Esophagus muscularis mucosa (tissue), 4 donors: Measurements from ENCODE around the gene RERE. TPM values are rescaled to one million over a fixed set of nuclear protein-coding genes. Genes with fewer than 3 reads are reported as not detected.

ENCODE experiments used
- DNase-seq: peaks from one replicate; pipeline ENCODE4 v3.0.0-alpha.2; 2017; ENCODE audit errors: extremely low spot score
- H3K27ac ChIP-seq, 4 donors: fragments of 200-600 bp; sonication (generic); replicated peaks in 1 of 4; 1 replicate in 3 of 4; 2 replicates in 1 of 4; pipeline ENCODE4 v1.5.1; 2016 to 2019; ENCODE audit warnings: mild to moderate bottlenecking in 1 of 4
- H3K27me3 ChIP-seq, 4 donors: fragments of 200-600 bp; sonication (generic); one replicate each; pipeline versions ENCODE4 v1.5.1 to v1.6.0; 2016 to 2019
- H3K36me3 ChIP-seq, 4 donors: fragments of 200-600 bp; sonication (generic); one replicate each; pipeline ENCODE4 v1.5.1; 2016 to 2019
- H3K4me1 ChIP-seq, 4 donors: fragments of 200-600 bp; sonication (generic); one replicate each; pipeline ENCODE4 v1.5.1; 2016 to 2019
- H3K4me3 ChIP-seq, 4 donors: fragments of 200-600 bp; sonication (generic); 1 replicate in 2 of 4; 2 replicates in 2 of 4; pipeline ENCODE4 v1.5.1; 2016 to 2019; ENCODE audit warnings: mild to moderate bottlenecking in 4 of 4, moderate library complexity in 1 of 4
- H3K9me3 ChIP-seq, 4 donors: fragments of 200-600 bp; sonication (generic); 1 replicate in 3 of 4; 2 replicates in 1 of 4; pipeline ENCODE4 v1.5.1; 2016 to 2019
- CTCF ChIP-seq, 3 experiments: fragments of 200-600 bp in 2 of 3; fragments of 450-650 bp in 1 of 3; sonication (generic) in 2 of 3; IDR thresholded peaks; one replicate each; pipeline ENCODE4 v1.5.1; 2017 to 2019; ENCODE audit warnings: antibody characterized with exemption in 3 of 3, mild to moderate bottlenecking in 2 of 3, moderate library complexity in 1 of 3
- EP300 ChIP-seq: sonication (generic); formaldehyde crosslinking; IDR thresholded peaks from one replicate; pipeline ENCODE4 v1.6.1; 2017; ENCODE audit warnings: antibody characterized with exemption
- POLR2A ChIP-seq: fragments of 450-650 bp; IDR thresholded peaks from one replicate; pipeline ENCODE4 v1.6.1; 2017; ENCODE audit warnings: antibody characterized with exemption, moderate library complexity, mild to moderate bottlenecking, low read depth
- POLR2AphosphoS5 ChIP-seq, 2 donors: sonication (generic); formaldehyde crosslinking; IDR thresholded peaks; one replicate each; pipeline ENCODE4 v1.6.1; 2017; ENCODE audit warnings: antibody characterized with exemption in 2 of 2
- WGBS: methylation state at CpG from one replicate; pipeline ENCODE4 v1.1.5; 2018; 5-methylcytosine and 5-hydroxymethylcytosine counted together
- intact Hi-C: fragments of 100-400 bp; cut with DNase I; formaldehyde crosslinking; loops from one replicate; pipeline ENCODE4 v1.15.1; 2023
- total RNA-seq, 4 donors: library from RNA; depleted of rRNA; stranded (reverse); fragments of >200 nt; gene quantifications; one replicate each; pipeline versions ENCODE4 v1.1.0 to v1.2.1, GENCODE V29; 2016

Gene RERE
- total RNA-seq, 4 donors from 2014 or later, result 133 to 212 (median 168) TPM

DNA sequence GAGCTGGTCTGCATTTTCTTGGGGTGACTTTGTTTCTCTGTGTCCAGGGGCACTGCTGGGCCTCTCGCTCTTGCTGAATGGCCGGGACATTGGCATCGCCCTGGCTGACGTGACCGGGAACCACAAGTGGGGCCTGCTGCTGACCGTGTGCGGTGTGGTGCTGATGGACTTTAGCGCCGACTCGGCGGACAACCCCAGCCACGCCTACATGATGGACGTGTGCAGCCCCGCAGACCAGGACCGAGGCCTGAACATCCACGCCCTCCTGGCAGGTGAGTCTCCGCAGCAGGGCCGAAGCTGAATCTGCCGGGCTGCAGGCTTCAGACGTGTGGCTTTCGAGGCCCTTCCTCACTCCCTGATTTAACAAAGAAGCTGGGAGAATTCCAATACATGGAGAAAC, 491.7 kb downstream of the RERE start:
- TF ChIP-seq POLR2A, result no peak
- TF ChIP-seq EP300, result no peak
- TF ChIP-seq POLR2AphosphoS5 (IDR thresholded peaks at IDR 0.05), result no peak
- no peak for TF ChIP-seq CTCF (IDR thresholded peaks at IDR 0.05)
- no peak for DNase-seq
- H3K4me1 ChIP-seq, result peaks cover 0 to 10% (median 0%) of the 10 kb centered on the region in 4 donors
- 92% methylated on average over 21 of the region's 21 CpGs for WGBS
- H3K36me3 ChIP-seq, result peaks cover 14 to 53% (median 23%) of the 10 kb centered on the region in 4 donors
- H3K27me3 ChIP-seq, result no peaks in the 10 kb centered on the region
- intact Hi-C loops, result no loop called here
- H3K9me3 ChIP-seq, result no peaks in the 10 kb centered on the region
- H3K4me3 ChIP-seq, result no peak overlapping the region
- H3K27ac ChIP-seq, result no peak overlapping the region

GRCh38 chr1:8324176-8324810, 493.1 kb downstream of the RERE start:
- Histone ChIP-seq H3K36me3 (peaks cover 14 to 46% (median 23%) of the 10 kb centered on the region in 4 donors), H3K27me3 (no peaks in the 10 kb centered on the region), H3K4me1 (peaks cover 0 to 11% (median 5%) of the 10 kb centered on the region in 4 donors), H3K27ac (no peak overlapping the region), H3K9me3 (no peaks in the 10 kb centered on the region), H3K4me3 (no peak overlapping the region)
- TF ChIP-seq EP300 (no peak), POLR2A (no peak)
- intact Hi-C loops, result no loop called here
- WGBS, result 88% methylated on average over 5 of the region's 32 CpGs
- DNase-seq, result no peak

GRCh38 chr1:8323706-8324105, 493.7 kb downstream of the RERE start:
- peak in 1 of 2 donors; percentile 33 for TF ChIP-seq POLR2AphosphoS5 (IDR thresholded peaks at IDR 0.05)
- no peak for TF ChIP-seq EP300
- no peak for TF ChIP-seq CTCF (IDR thresholded peaks at IDR 0.05)
- TF ChIP-seq POLR2A, result no peak
- 78% methylated on average over 10 of the region's 11 CpGs for WGBS
- no peak overlapping the region for H3K27ac ChIP-seq

DNA sequence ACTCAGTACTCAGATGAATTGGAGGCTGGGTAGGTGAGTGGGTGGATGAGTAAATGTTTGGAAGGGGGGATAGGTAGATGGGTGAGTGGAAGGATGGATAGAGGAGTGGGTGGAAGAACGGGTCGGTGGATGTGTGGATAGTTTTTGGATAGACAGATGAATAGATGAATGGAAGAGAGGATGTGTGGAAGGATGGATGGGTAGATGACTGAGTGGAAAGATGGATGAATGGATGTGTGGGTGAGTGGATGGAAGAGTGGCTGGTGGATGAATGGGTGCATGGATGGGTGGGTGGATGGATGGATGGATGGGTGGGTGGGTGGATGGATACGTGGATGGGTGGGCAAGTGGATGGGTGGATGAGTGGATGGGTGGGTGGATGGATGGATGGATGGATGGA, 495.8 kb downstream of the RERE start:
- intact Hi-C loops, result no loop called here
- DNase-seq, result no peak
- Histone ChIP-seq H3K27me3 (no peaks in the 10 kb centered on the region), H3K9me3 (no peaks in the 10 kb centered on the region), H3K4me1 (peaks cover 21 to 33% (median 26%) of the 10 kb centered on the region in 4 donors), H3K27ac (no peak overlapping the region), H3K4me3 (no peak overlapping the region), H3K36me3 (peaks cover 11 to 25% (median 17%) of the 10 kb centered on the region in 4 donors)
- TF ChIP-seq POLR2AphosphoS5 (IDR thresholded peaks at IDR 0.05), result no peak
- no peak for TF ChIP-seq POLR2A
- no peak for TF ChIP-seq EP300
- no peak for TF ChIP-seq CTCF (IDR thresholded peaks at IDR 0.05)
- 97% methylated on average over 3 of the region's 3 CpGs for WGBS

More at GRCh38 chr1:8323706-8324105, 493.7 kb downstream of the RERE start:
- H3K4me1 ChIP-seq, result peaks cover 5 to 17% (median 9%) of the 10 kb centered on the region in 4 donors
- no peak for DNase-seq
- H3K27me3 ChIP-seq, result no peaks in the 10 kb centered on the region
- H3K9me3 ChIP-seq, result no peaks in the 10 kb centered on the region
- H3K36me3 ChIP-seq, result peaks cover 14 to 45% (median 23%) of the 10 kb centered on the region in 4 donors
- no peak overlapping the region for H3K4me3 ChIP-seq
- intact Hi-C loops, result no loop called here

GRCh38 chr1:8318436-8318835, 499.0 kb downstream of the RERE start:
- intact Hi-C loops, result loop anchor here (10.0 kb wide), 2 partner anchors 114 to 204 kb away; no protein-coding TSS in a partner anchor
- WGBS, result 27% methylated on average over 9 of the region's 18 CpGs
- Histone ChIP-seq H3K27ac (peak overlapping the region; percentile 69 to 77 (median 72)), H3K27me3 (no peaks in the 10 kb centered on the region), H3K4me3 (peak overlapping the region; percentile 64 to 91 (median 70)), H3K4me1 (peaks cover 20 to 49% (median 43%) of the 10 kb centered on the region in 4 donors), H3K36me3 (no peaks in the 10 kb centered on the region), H3K9me3 (no peaks in the 10 kb centered on the region)
- no peak for DNase-seq
- no peak for TF ChIP-seq EP300
- no peak for TF ChIP-seq POLR2AphosphoS5 (IDR thresholded peaks at IDR 0.05)
- TF ChIP-seq CTCF (IDR thresholded peaks at IDR 0.05), result no peak
- no peak for TF ChIP-seq POLR2A
